Keratinocyte (primary cell): ENCODE measurements around the gene ELAVL3.

Source experiments
- EZH2 ChIP-seq: IDR thresholded peaks from one replicate; pipeline ENCODE4 v1.6.1; 2012; ENCODE audit warnings: inconsistent platforms, mild to moderate bottlenecking, low read length, moderate library complexity
- TF ChIP-seq, protein P1 (sequence below), 3 experiments: IDR thresholded peaks in 1 of 3; conservative IDR thresholded peaks in 1 of 3; optimal IDR thresholded peaks in 1 of 3; 2 replicates in 2 of 3; 3 replicates in 1 of 3; pipeline versions ENCODE3 to v1.5.1; 2011; ENCODE audit warnings: low read length in 3 of 3, mild to moderate bottlenecking in 3 of 3, moderate library complexity in 2 of 3, control low read depth in 1 of 3, inconsistent platforms in 1 of 3; ENCODE audit not compliant: insufficient read depth in 2 of 3; ENCODE audit errors: extremely low read depth in 1 of 3

DNA sequence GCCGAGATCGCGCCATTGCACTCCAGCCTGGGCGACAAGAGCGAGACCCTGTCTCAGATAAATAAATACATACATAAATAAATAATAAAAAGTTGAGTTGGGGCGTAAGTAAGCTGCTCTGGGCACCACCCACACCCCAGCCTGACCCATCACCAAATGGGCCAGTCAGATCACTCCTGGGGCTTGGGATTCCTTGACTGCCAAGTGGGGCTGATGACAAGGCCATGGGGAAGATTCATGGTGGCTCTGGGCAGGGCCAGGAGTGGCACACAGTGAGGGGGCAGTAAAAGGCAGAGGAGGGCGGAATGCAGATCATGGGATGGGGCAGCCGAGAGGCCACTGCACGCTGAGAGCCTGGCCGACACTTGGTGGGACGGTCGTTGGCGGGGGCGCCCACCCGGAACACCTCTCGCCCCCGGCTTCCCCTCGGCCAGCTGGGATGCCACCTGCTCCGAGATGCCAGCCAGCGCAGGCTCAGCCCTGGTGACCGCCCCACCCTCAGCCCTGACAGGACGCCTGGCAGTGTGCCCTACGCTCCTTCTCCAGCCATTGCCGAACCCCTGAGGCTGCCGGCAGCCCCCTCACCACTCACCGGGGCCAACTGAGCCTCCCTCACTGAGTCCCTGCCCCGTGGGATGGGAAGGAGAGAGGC is 13.9 kb upstream of the ELAVL3 start:
- TF ChIP-seq, protein P1, sequence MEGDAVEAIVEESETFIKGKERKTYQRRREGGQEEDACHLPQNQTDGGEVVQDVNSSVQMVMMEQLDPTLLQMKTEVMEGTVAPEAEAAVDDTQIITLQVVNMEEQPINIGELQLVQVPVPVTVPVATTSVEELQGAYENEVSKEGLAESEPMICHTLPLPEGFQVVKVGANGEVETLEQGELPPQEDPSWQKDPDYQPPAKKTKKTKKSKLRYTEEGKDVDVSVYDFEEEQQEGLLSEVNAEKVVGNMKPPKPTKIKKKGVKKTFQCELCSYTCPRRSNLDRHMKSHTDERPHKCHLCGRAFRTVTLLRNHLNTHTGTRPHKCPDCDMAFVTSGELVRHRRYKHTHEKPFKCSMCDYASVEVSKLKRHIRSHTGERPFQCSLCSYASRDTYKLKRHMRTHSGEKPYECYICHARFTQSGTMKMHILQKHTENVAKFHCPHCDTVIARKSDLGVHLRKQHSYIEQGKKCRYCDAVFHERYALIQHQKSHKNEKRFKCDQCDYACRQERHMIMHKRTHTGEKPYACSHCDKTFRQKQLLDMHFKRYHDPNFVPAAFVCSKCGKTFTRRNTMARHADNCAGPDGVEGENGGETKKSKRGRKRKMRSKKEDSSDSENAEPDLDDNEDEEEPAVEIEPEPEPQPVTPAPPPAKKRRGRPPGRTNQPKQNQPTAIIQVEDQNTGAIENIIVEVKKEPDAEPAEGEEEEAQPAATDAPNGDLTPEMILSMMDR (optimal IDR thresholded peaks at IDR 0.05 in 1 of 3, IDR thresholded peaks at IDR 0.05 in 1 of 3, conservative IDR thresholded peaks at IDR 0.05 in 1 of 3; ENCODE audit: extremely low read depth in 1 of 3, insufficient read depth in 2 of 3, low read length in 3 of 3), result no peak
- TF ChIP-seq EZH2, result no peak
